ENCODE measurements around the gene SNRPF.

DNA sequence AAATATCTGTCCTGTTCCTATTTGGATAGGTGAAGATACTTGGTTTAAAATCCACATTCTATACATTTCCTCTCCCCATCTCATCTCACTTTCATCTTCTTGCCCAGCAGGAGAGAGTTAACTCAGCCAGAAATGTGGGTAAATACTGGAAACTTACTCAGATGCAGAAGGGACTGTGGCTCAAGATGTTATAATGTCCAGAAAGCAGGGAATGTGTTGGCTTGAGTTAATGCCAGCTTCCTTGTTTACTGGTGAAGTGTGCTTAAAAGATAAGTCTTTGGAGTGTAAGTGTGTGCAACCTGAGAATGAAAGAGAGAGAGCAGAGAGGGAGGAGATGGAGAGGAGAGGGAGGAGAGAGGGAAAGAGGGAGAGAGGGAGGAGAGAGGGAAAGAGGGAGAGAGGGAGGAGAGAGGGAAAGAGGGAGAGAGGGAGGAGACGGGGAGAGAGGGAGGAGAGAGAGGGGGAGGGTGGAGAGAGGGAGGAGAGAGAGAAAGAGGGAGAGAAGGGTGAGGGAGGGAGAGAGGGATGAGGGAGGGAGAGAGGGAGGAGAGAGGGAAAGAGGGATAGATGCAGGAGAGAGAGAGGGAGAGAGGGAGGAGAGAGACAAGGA is 22.0 kb upstream of the SNRPF start:
- TF ChIP-seq, protein P1, sequence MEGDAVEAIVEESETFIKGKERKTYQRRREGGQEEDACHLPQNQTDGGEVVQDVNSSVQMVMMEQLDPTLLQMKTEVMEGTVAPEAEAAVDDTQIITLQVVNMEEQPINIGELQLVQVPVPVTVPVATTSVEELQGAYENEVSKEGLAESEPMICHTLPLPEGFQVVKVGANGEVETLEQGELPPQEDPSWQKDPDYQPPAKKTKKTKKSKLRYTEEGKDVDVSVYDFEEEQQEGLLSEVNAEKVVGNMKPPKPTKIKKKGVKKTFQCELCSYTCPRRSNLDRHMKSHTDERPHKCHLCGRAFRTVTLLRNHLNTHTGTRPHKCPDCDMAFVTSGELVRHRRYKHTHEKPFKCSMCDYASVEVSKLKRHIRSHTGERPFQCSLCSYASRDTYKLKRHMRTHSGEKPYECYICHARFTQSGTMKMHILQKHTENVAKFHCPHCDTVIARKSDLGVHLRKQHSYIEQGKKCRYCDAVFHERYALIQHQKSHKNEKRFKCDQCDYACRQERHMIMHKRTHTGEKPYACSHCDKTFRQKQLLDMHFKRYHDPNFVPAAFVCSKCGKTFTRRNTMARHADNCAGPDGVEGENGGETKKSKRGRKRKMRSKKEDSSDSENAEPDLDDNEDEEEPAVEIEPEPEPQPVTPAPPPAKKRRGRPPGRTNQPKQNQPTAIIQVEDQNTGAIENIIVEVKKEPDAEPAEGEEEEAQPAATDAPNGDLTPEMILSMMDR (conservative IDR thresholded peaks at IDR 0.05), result no peak
- no peak for TF ChIP-seq EZH2 (IDR thresholded peaks at IDR 0.05; ENCODE audit: low read depth)

Measured in PC-9 (cell line).